ENCODE data around the gene PACSIN1. TPM values are rescaled to one million over a fixed set of nuclear protein-coding genes. Genes with fewer than 3 reads are reported as not detected.

The PACSIN1 gene
- total RNA-seq, 4 donors from 2014 or later, result 0.28 TPM; not detected in 3

GRCh38 chr6:34564181-34564580, 98.3 kb downstream of the PACSIN1 start:
- H3K36me3 ChIP-seq, result no peaks in the 10 kb centered on the region
- DNase-seq, result no peak
- H3K4me1 ChIP-seq, result no peaks in the 10 kb centered on the region
- no peak overlapping the region for H3K27ac ChIP-seq
- intact Hi-C loops (cut with DNase I; ENCODE audit: low total_unique reads), result no loop called here
- no peak for TF ChIP-seq POLR2A (IDR thresholded peaks at IDR 0.05)
- TF ChIP-seq, protein P1, sequence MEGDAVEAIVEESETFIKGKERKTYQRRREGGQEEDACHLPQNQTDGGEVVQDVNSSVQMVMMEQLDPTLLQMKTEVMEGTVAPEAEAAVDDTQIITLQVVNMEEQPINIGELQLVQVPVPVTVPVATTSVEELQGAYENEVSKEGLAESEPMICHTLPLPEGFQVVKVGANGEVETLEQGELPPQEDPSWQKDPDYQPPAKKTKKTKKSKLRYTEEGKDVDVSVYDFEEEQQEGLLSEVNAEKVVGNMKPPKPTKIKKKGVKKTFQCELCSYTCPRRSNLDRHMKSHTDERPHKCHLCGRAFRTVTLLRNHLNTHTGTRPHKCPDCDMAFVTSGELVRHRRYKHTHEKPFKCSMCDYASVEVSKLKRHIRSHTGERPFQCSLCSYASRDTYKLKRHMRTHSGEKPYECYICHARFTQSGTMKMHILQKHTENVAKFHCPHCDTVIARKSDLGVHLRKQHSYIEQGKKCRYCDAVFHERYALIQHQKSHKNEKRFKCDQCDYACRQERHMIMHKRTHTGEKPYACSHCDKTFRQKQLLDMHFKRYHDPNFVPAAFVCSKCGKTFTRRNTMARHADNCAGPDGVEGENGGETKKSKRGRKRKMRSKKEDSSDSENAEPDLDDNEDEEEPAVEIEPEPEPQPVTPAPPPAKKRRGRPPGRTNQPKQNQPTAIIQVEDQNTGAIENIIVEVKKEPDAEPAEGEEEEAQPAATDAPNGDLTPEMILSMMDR (IDR thresholded peaks at IDR 0.05), result no peak
- H3K9me3 ChIP-seq, result no peaks in the 10 kb centered on the region
- no peak overlapping the region for H3K4me3 ChIP-seq
- no peaks in the 10 kb centered on the region for H3K27me3 ChIP-seq

DNA sequence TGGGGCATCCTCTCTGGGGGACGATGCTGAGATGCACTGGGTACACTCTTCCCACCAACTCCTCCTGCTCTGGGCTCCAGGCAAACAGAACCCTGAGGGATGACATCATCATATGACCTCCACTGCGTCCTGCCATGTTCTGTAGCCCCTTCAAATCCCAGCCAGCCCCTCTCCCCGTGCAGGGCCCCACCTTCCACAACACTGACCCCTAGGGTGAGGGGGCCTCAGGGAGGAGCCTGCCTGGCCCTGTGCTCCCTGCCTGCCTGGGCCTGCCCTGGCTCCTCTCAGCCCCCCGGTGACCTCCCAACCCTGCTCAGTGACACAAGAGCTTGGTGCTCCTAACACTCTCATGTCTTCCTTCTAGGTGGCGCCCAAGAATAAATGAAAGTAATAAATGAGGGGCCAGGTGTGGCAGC, 99.9 kb downstream of the PACSIN1 start:
- DNase-seq, result no peak
- Histone ChIP-seq H3K27me3 (no peaks in the 10 kb centered on the region), H3K36me3 (no peaks in the 10 kb centered on the region), H3K4me1 (no peaks in the 10 kb centered on the region), H3K9me3 (no peaks in the 10 kb centered on the region), H3K4me3 (no peak overlapping the region), H3K27ac (no peak overlapping the region)
- intact Hi-C loops (cut with DNase I; ENCODE audit: low total_unique reads), result no loop called here
- no peak for TF ChIP-seq POLR2A (IDR thresholded peaks at IDR 0.05)

- H3K27me3 ChIP-seq, result no peaks in the 10 kb centered on the region
- H3K9me3 ChIP-seq, result no peaks in the 10 kb centered on the region
- intact Hi-C loops (cut with DNase I; ENCODE audit: low total_unique reads), result no loop called here
- no peak overlapping the region for H3K27ac ChIP-seq
- H3K4me3 ChIP-seq, result no peak overlapping the region
- no peak for DNase-seq
- TF ChIP-seq POLR2A (IDR thresholded peaks at IDR 0.05), result no peak
- TF ChIP-seq, protein P1 (IDR thresholded peaks at IDR 0.05), result no peak
- H3K36me3 ChIP-seq, result no peaks in the 10 kb centered on the region
- H3K4me1 ChIP-seq, result no peaks in the 10 kb centered on the region
These were observed 101.1 kb downstream of the PACSIN1 start for GRCh38 chr6:34566830-34567546.

DNA sequence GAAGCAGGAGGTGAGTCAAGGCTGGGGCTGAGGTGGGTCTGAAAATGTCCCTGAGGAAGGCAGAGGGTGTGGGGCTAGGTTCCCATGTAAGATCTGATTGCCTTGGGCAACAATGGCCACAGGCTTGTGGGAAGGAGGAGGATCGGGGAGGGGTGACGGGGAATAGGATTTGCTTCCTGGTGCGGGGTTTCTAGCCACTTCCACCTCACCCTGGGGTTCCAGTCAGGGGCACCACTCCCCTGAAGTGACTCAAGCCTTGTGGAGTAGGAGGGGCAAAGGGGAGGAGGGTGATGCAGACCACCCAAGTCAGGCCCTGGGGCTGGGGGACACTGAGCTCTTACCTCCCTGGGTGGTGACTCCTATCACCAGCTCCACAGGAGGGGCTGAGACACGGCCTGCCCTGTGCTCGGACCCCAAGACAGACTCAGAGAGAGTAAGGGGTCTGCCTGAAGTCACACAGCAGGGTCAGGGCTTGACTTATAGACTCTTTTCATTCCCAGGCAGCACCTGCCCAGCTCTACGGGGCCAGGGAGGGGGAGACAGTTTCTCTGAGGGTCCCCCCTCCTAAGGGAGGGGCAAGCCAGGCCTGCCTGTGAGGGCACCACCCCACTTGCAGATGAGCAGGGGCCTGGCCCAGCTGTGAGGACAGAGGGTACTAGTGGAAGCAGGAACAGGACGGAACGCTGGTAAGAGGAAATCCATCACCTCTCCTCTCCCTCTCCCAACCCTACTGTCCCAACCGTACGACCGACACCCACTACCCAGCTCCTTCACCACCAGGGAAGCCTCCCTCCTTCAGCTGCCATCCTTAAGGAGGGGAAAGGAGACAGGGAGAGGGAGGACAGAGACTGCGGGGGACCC, 102.7 kb downstream of the PACSIN1 start:
- TF ChIP-seq POLR2A (IDR thresholded peaks at IDR 0.05), result no peak
- TF ChIP-seq, protein P1 (IDR thresholded peaks at IDR 0.05), result no peak
- no peaks in the 10 kb centered on the region for H3K27me3 ChIP-seq

GRCh38 chr6:34569361-34569973, 103.6 kb downstream of the PACSIN1 start:
- no peak for TF ChIP-seq POLR2A (IDR thresholded peaks at IDR 0.05)
- TF ChIP-seq, protein P1 (IDR thresholded peaks at IDR 0.05), result no peak
- Histone ChIP-seq H3K4me3 (no peak overlapping the region), H3K27ac (no peak overlapping the region), H3K27me3 (no peaks in the 10 kb centered on the region), H3K9me3 (no peaks in the 10 kb centered on the region), H3K4me1 (no peaks in the 10 kb centered on the region), H3K36me3 (no peaks in the 10 kb centered on the region)
- intact Hi-C loops (cut with DNase I; ENCODE audit: low total_unique reads), result no loop called here
- DNase-seq, result no peak

More for the DNA sequence above, 102.7 kb downstream of the PACSIN1 start:
- Histone ChIP-seq H3K27ac (no peak overlapping the region), H3K9me3 (no peaks in the 10 kb centered on the region), H3K4me3 (no peak overlapping the region), H3K4me1 (no peaks in the 10 kb centered on the region), H3K36me3 (no peaks in the 10 kb centered on the region)
- intact Hi-C loops (cut with DNase I; ENCODE audit: low total_unique reads), result no loop called here
- no peak for DNase-seq
